ENCODE results near the gene FOXO1.
"Not testable (repeated sequence)": the region's sequence is repeated elsewhere in the genome, so short reads cannot be mapped to it uniquely, and the experiment has no call there.

The FOXO1 gene

DNA sequence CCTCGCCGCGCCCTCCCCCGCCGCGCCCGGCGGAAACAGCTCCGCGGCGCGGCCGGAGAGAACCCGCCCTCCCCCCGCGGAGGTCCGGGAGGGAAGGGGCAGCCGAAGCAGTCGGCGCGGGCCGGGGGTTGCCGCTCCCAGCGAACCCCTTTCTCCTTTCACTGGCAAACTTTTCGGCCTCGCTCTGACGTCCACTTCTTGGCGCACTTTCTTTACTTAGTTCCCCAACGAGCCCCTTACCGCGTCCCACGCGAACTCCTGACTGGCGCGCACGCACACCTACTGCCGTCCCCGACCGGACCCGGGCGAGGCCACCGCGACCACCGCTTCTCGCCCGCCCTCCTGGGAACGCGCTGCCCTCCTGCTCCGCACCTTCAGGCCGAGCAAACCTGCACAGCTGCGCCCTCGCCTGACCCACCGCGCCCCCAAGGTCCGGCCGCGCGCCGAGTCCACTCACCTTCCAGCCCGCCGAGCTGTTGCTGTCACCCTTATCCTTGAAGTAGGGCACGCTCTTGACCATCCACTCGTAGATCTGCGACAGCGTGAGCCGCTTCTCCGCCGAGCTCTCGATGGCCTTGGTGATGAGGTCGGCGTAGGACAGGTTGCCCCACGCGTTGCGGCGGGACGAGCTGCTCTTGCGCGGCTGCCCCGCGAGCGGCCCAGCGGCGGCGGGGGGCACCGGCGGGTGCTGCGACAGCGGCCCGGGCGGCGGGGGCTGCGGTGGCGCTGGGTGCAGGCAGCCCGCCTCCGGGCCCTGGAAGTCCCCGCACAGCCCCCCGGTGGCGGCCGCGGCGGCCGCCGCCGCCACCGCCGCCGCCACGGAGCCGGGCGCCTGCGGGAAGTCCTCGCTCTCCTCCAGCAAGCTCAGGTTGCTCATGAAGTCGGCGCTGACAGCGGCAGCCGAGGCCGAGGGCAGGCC is 1.1 kb downstream of the FOXO1 start:
- no peak for DNase-seq

GRCh38 chr13:40664350-40665125 is 1.9 kb downstream of the FOXO1 start:
- DNase-seq = no peak

DNA sequence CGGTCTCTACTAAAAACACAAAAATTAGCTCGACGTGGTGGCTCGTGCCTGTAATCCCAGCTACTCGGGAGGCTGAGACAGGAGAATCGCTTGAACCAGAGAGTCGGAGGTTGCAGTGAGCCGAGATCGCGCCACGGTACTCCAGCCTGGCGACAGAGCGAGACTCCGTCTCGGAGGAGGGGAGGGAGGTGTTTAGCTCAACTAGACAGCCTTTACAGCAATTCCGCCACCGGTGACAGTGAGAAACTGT is 2.4 kb downstream of the FOXO1 start:
- DNase-seq = not testable (repeated sequence)

DNA sequence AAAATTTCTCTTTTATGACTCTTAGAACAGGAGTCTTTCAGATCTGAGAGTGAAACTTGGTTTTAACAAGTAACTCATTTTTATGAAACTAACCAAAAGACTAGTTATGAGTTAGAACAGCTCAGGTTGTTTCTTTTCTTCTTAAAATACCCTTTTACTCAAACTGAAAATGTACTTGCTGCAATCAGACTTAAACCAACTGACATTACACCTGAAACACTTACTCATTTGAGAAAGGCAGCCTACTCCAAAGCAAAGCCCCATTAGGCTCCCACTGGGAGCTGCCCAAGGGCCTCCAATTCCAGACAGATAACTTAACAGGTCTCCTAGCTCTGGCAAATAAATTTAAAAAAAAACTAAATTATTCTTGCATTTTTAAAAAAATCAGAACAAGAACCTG is 3.6 kb downstream of the FOXO1 start:
- DNase-seq = no peak

DNA sequence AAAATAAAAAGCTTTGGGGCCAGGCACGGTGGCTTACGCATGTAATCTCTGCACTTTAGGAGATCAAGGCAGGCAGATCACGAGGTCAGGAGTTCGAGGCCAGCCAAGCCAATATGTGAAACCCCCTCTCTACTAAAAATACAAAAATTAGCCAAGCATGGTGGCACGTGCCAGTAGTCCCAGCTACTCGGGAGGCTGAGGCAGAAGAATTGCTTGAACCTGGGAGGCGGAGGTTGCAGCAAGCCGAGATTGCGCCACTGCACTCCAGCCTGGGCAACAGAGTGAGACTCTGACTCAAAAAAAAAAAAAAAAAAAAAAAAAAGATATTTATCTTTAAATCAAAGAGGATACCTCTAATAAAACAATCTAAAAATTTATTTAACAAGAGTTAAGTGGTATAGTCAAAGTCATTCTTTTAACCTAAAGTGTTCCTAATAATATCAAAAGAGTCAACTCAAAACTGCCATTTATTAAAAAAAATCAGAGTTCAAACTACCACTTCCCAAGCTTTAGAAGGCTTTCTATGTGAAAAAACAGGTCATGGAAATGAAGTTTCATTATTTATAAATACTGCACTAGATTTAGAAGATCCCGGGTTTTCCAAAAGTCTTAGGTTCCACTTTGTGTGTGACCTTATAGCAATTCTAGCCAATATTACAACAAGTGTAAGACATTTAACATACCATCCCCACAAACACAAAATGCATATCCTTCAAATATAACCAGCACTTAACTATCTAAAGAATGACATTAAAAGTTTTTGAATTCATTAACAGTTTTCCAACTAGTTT is 4.4 kb downstream of the FOXO1 start:
- no peak for DNase-seq

DNA sequence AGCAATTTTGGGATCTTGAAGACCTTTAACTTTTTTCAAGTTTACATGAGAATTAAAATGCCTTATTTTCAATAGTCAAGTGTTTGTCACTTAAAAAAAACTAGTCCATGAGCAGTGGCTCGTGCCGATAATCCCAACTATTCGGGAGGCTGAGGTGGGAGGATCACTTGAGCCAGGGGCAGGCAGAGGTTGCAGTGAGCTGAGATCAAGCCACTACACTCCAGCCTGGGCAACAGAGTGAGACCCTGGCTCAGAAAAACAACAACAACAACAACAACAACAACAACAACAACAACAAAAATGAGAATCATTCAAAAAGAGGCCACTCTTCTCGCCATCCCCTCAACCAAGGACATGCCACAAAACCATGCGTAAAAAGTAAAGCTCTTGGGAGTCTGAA is 5.7 kb downstream of the FOXO1 start:
- DNase-seq = no peak

- no peak for DNase-seq
These were observed 6.2 kb downstream of the FOXO1 start for GRCh38 chr13:40660141-40660664.

- DNase-seq = no peak
These were observed 8.5 kb downstream of the FOXO1 start for GRCh38 chr13:40657951-40658350.

DNA sequence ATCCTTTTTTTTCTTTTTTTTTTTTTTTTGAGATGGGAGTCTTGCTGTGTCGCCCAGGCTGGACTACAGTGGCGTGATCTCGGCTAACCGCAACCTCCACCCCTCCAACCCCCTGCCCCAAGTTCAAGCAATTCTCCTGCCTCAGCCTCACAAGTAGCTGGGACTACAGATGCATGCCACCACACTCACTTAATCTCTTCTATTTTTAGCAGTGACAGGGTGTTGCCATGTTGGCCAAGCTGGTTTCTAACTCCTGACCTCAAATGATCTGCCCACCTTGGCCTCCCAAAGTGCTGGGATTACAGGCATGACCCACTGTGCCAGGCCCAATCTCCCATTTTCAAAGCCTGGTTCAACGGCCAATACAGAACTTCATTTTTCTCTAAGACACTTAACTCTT is 9.1 kb downstream of the FOXO1 start:
- no peak for DNase-seq

DNA sequence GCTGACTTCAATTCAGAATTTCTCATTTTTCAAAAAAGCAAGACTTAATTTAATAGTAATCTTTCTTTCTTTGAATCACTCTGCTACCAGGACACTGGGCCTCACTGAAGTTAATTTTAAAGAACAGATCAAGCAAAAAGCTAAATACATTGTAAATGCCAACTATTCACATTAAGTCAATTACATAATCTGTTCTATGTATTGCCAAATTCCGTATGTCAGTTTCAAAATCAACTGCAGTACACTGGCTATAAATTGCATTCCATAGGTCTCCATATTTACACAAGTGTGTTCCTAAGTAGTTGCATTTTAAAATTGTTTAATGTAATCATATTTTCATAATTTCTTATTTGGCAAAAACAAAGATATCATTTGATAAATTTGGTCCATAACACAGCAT is 10.1 kb downstream of the FOXO1 start:
- DNase-seq = no peak

DNA sequence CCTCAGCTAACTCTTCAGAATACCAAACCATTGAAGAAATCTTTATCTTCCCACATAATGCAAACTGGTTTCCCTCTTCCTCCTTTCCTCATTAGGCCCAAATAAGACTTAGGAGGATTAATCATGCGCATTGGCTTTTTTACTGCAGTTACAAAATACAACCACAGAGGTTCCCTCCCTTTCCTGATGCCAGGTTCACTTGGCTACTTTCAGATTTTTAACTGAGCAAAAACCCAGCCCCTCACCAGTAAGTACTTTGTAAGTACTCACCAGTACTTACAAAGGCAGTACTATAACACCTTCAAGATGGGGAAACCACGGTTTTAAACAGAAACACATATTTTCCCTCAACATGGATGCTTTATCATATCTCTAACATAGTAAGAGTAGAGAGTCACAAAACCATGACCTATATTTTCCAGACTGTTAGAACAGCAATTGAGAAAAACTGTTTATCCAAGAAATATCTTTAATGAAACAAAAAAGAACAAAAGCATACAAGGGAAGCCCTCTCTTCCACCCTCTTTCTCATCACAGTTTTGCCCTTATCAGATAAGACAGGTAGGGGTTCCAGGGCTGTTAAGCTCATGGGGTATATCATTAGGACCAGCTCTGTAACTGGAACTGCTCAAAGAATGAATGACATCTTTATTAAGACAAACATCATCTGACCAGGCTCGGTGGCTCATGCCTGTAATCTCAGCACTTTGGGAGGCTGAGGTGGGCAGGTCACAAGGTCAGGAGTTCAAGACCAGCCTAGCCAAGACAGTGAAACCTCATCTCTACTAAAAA is 12.7 kb downstream of the FOXO1 start:
- DNase-seq = no peak

DNA sequence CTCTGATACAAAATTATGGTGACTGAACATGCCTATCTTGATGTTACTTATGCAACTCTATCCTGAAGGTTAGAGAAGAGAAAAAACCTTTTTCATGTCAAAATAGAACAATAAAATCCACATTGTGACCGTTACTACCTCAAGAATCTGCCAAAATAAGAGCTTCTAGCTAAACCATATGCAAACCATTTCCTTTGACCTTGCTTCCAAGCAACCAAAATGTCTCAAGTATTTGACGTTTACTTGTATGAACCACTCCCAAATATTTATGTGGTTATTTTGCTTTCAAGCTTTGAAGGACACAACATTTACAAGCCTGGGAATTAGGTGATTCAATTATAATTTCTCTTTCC is 13.9 kb downstream of the FOXO1 start:
- DNase-seq = no peak

DNA sequence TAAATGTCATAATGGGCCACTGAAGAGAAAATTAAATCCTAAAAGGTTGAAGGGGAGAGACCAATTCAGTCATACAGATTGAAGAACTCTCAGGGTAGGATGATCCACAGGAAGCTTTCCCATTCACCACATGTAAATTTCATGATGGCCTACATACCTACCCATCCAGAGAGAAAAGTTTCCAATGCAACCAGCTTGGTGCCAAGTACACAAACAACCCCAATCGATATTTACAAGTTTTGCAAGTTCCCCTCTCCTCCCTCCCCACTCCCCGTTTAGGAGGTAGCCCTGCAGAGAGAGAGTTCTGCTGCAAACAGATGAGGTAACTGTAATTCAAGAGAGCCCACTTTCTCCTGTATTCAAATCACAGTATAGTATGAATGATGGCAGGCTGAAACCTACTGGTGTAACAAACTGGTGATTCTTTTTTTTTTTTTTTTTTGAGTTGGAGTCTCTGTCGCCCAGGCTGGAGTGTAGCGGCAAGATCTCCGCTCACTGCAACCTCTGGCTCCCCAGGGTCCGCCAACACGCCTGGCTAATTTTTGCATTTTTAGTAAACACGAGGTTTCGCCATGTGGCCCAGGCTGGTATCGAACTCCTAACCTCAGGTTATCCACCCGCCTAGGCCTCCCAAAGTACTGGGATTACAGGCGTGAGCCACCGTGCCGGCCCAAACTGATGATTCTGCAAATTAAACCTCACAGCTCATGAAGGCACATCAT is 14.4 kb downstream of the FOXO1 start:
- no peak for DNase-seq

DNA sequence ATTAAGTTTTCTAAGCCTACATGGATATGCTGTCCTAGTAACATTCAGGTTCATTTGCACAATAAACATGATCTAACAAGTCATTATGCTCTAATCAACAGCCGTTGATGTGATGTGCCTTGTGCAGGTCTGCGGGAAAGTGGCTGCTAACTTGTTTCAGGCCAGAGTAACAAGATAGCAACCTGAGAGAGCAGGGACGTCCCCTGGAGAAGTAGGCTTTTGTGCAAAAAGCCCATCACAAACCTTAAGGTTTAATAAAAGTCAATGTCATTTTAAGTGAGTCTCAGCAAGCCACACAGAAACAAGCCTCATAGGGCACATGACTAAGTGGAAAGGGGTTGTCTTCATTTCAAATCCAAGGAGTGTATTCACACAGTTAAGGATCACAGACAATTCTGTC is 17.6 kb downstream of the FOXO1 start:
- no peak for DNase-seq

GRCh38 chr13:40648040-40648439 is 18.4 kb downstream of the FOXO1 start:
- no peak for DNase-seq

- no peak for DNase-seq
These were observed 21.4 kb downstream of the FOXO1 start for GRCh38 chr13:40644838-40645604.

DNA sequence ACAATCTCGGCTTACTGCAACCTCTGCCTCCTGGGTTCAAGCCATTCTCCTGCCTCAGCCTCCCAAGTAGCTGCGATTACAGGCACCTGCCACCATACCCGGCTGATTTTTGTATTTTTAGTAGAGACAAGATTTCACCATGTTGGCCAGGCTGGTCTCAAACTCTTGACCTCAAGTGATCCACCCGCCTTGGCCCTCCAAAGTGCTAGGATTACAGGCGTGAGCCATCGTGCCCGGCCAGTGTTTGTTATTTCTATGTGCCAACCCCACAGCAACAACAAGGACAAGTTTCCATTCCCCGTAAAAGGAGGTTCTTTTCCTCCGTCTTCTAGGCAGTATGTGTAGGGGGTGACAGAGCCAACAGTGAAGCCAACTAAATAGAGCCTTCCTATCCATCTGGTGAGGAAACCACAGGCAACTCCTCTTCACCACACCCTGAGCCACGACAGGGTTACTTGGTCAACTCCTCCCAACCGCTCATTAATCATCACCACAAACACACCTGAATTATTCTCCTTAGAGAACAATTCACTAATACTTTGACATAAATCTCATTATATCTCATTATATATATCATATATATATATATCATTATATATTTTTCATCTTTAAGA is 25.5 kb downstream of the FOXO1 start:
- no peak for DNase-seq

- no peak for DNase-seq
These were observed 26.2 kb downstream of the FOXO1 start for GRCh38 chr13:40640202-40640601.

DNA sequence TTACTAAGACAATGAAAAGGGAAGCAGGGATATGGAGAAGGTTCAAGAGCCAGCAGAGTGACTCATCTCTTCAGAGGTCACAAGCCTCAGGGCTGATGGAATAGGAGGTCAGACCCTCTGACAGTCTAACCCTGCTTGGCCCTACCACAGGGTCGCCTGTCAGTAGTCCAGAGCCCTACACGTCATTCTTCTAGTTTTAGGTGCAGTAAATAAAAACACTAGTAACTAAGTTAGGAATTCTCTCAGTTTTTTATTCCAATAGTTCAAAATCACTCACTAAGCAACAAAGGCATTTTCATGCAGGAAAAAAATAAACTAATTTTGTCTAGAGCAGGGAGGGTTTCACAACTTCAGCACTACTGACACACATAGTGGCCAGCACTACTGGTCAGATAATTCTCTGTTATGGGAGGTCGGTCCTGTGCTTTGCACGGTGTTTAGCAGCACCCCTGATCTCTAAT is 27.2 kb downstream of the FOXO1 start:
- no peak for DNase-seq

DNA sequence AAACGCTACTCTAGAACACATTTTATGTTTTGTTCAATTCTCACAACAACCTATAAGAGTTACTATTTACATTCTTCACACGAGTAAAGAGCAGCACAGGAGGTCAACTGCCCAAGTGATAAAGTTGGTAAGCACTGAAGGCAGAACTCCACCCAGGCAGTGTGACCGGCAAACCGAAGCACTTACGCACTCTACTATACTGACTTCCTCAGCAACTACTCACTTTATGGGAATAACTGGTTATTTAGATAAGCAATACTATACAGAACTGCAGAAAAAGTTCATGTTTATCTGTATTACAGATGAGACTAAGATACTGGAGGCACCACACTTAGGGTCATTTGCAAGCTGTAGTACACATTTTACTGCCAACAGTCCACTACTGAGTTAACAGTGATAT is 28.8 kb downstream of the FOXO1 start:
- DNase-seq = no peak
